ACC112 (cell line): ENCODE data around the gene SCD.

Source experiments
- H2AFZ ChIP-seq: fragments of 200-600 bp; sonication (generic); one replicate; pipeline ENCODE4 v1.6.0; 2017; ENCODE audit warnings: antibody characterized with exemption, low read length; ENCODE audit not compliant: unreplicated experiment
- H3K27ac ChIP-seq: fragments of 200-600 bp; sonication (generic); 2 replicates; pipeline ENCODE4 v1.5.1; 2014; ENCODE audit warnings: low read depth, mild to moderate bottlenecking, antibody characterized with exemption, low read length, moderate library complexity
- H3K27me3 ChIP-seq: fragments of 200-600 bp; sonication (generic); 2 replicates; pipeline ENCODE4 v1.6.1; 2014; ENCODE audit warnings: mild to moderate bottlenecking, antibody characterized with exemption, low read length, moderate library complexity, mixed read lengths; ENCODE audit not compliant: insufficient read depth
- H3K36me3 ChIP-seq: fragments of 200-600 bp; sonication (generic); 2 replicates; pipeline ENCODE4 v1.6.1; 2016; ENCODE audit warnings: mild to moderate bottlenecking, antibody characterized with exemption, low read length, moderate library complexity, mixed read lengths; ENCODE audit not compliant: insufficient read depth
- H3K4me1 ChIP-seq: fragments of 200-600 bp; sonication (generic); one replicate; pipeline ENCODE4 v1.6.1; 2016; ENCODE audit warnings: low read length, mixed read lengths; ENCODE audit not compliant: insufficient read depth, unreplicated experiment, control insufficient read depth
- H3K4me3 ChIP-seq: fragments of 200-600 bp; sonication (generic); 2 replicates; pipeline ENCODE4 v1.5.1; 2014; ENCODE audit warnings: mild to moderate bottlenecking, low read depth, low read length
- H3K79me2 ChIP-seq: fragments of 200-600 bp; sonication (generic); one replicate; pipeline ENCODE4 v1.6.0; 2016; ENCODE audit warnings: low read length; ENCODE audit not compliant: control insufficient read depth, unreplicated experiment, insufficient read depth

The SCD gene

DNA sequence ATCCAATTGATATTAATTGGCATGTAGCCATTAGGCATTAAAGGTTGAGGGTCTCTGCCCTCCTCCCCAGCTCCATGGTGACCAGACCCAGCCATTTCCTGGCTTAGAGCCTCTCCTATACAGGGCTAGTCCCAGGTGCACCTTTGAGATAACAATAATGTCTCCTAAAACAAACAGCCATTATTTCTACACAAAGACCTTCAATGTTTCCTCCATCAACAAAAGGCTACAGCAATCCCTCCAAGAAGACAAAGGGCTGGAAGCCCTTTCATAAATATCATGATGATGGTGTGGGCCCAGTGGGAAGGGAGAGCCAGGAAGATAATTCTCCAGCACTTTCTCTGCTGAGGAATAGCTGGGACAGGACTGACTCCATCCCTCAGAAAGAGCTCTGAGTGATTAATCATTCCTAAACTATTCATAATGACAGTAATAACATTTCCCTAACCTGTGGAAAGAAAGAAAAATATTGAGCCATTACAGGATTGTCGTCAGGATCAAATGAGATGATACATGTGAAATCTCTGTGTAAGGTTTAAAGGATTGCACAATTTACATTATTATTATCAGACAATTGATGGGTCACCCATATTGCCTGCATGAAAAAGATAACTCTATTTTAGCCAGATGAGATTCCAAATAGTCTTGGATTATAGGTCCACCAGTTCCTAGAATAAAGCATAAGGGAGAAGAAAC lies 27.2 kb upstream of the SCD start:
- Histone ChIP-seq H2AFZ (no peak overlapping the region), H3K4me3 (no peak overlapping the region), H3K79me2 (no peaks in the 10 kb centered on the region), H3K4me1 (no peaks in the 10 kb centered on the region), H3K36me3 (no peaks in the 10 kb centered on the region), H3K27ac (no peak overlapping the region), H3K27me3 (peaks cover 59% of the 10 kb centered on the region)

- Histone ChIP-seq H3K4me1 (no peaks in the 10 kb centered on the region), H3K27ac (no peak overlapping the region), H3K36me3 (no peaks in the 10 kb centered on the region), H3K79me2 (no peaks in the 10 kb centered on the region), H2AFZ (no peak overlapping the region), H3K27me3 (peaks cover 78% of the 10 kb centered on the region), H3K4me3 (no peak overlapping the region)
Measured at GRCh38 chr10:100325158-100325557, 21.9 kb upstream of the SCD start.

DNA sequence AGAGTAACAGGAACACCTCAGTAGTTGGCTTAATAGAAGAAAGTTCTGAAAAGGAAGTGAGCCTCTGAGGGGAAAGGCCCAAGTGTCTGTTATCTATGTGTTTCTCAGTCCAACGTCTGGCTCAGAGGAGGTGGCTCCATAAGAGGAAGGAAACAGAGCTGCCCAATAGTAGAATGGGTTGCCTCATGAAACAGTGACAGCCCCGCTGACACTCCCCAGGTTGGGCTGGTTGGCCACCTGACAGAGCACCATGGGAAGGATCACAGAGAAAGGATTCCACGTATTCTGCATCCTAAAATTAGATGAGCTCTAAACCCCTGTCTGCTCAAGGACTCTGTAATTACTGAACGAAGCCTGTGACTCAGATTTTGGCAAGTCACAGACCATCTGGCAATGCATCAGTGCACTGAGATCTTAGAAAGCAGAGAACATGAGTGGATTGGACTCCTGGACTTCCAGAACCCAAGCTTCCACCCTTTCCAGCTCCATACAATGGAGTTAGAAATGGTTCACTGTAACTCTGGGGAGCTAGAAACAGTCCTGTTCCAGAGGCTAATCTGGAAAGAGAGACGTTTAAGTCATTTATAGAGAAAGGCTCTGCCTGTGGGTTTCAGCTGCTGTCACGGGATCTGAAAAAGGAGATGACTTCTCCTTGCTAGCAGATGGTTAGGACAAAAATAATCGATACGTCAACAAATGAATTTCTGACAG lies 19.9 kb upstream of the SCD start:
- Histone ChIP-seq H3K27ac (no peak overlapping the region), H2AFZ (no peak overlapping the region), H3K4me3 (no peak overlapping the region), H3K27me3 (peaks cover 89% of the 10 kb centered on the region), H3K36me3 (no peaks in the 10 kb centered on the region), H3K79me2 (no peaks in the 10 kb centered on the region), H3K4me1 (no peaks in the 10 kb centered on the region)

GRCh38 chr10:100327718-100328009 lies 19.4 kb upstream of the SCD start:
- H3K4me3 ChIP-seq = no peak overlapping the region
- H3K4me1 ChIP-seq = no peaks in the 10 kb centered on the region
- no peaks in the 10 kb centered on the region for H3K79me2 ChIP-seq
- no peaks in the 10 kb centered on the region for H3K36me3 ChIP-seq
- no peak overlapping the region for H3K27ac ChIP-seq
- H2AFZ ChIP-seq = no peak overlapping the region
- H3K27me3 ChIP-seq = peaks cover 90% of the 10 kb centered on the region

DNA sequence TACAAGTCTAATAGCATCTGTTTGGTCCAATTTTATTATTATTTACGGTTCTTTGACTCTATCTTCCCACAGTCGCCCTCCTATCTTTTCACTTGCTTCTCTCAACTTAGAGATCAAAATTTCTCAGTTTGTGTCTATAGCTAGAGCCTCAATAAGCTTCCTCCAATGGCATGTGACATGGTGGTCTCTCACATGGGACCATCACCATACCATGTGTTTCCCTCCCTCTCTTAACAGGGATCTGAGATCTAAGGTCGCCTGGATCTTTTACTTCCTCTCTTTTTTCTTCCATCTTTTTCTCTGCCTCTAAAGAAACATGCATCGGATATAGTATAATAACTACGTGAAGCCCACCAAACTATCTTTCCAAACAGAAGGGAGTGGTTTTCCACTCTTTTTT lies 18.8 kb upstream of the SCD start:
- Histone ChIP-seq H3K79me2 (no peaks in the 10 kb centered on the region), H3K27ac (no peak overlapping the region), H3K4me1 (no peaks in the 10 kb centered on the region), H3K27me3 (peaks cover 93% of the 10 kb centered on the region), H3K36me3 (no peaks in the 10 kb centered on the region), H2AFZ (no peak overlapping the region), H3K4me3 (no peak overlapping the region)

DNA sequence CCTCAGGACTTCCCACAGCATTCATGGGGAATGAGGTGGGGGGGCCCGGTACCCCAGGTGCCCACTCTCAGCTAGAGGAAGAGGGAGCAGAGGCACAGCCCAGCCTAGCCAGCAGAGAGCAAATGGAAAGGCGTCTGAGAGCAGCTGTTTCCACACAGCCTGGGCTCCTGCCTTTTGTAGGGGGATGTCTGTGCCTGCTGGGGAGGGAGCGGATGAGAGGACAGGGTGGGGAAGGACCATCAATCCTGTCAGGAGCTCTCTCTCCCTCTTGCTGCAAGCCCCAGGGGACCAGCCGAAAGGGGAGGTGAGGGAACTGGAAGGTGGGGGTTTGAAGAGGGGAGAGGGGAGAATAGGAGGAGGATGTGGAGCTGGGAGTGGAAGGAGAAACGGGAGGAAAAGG lies 17.0 kb upstream of the SCD start, which contains the start of gene PKD2L1:
Gene PKD2L1, minus strand, starts transcription at position 150 of the 400 bp plus-strand sequence. Its CDS starts 125 bp downstream, at position 25.
- no peaks in the 10 kb centered on the region for H3K36me3 ChIP-seq
- H3K4me3 ChIP-seq = no peak within 1 kb of the TSS
- no peak within 1 kb of the TSS for H2AFZ ChIP-seq
- no peak within 1 kb of the TSS for H3K27ac ChIP-seq
- no peaks in the 10 kb centered on the region for H3K79me2 ChIP-seq
- peaks cover 91% of the 10 kb centered on the region for H3K27me3 ChIP-seq
- H3K4me1 ChIP-seq = no peaks in the 10 kb centered on the region

DNA sequence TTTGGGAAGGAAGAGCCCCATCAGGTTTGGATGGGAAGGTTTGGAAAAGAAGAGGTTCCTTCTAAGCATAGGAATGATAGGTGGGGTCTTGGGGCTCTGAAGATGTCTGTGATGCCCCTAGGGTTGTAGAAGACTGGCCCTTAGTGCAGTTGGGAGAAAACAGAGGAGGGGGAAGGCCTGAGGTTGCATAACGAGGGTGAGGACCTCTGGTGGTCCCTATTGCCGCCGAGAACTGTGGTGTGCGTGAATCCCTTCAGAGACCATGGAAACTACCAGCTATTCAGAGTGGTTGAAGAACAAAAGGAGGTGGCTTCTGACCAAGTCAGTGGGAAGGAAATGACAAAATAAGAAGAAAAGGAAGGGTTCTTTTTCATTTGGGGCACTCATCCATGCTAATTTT lies 13.9 kb upstream of the SCD start:
- Histone ChIP-seq H3K27ac (no peak overlapping the region), H3K36me3 (no peaks in the 10 kb centered on the region), H3K79me2 (no peaks in the 10 kb centered on the region), H2AFZ (no peak overlapping the region), H3K4me3 (no peak overlapping the region), H3K27me3 (peaks cover 67% of the 10 kb centered on the region), H3K4me1 (no peaks in the 10 kb centered on the region)

DNA sequence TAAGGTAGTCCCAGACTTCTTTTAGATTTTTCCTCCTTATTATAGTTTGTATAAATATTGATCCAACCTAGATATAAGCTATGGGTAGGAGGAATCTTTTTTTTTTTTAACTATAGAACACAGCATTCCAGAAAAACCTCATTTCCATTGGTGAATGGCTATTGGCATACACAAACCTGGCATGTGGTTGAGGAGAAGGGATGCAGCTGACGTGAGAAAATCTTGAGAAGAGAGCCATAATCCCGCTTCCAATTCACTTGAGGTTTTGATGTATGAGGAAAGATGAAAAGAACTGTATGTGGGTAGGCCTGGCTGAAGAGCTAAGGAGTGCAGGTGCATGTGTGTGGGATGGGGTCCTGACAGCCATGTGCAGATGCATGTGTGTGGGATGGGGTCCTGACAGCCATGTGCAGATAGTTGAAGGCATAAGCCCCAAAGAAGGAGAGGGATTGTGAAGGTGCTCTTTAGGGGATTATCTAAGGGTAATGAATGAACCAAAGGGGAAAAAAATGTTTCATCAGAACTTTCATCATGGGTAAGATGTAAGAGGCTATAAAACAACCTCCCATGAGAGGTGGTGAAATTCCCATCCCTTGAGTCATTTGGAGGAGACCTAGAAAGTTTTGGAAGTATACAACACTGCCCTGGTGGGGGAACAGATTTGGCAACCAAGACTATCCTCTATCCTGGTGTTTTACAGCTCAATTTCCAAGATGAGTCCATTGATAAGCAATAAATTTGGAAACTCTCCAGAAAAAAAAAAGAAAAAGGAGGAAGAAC lies 13.2 kb upstream of the SCD start:
- H3K27me3 ChIP-seq = peaks cover 60% of the 10 kb centered on the region
- H3K4me3 ChIP-seq = no peak overlapping the region
- no peak overlapping the region for H2AFZ ChIP-seq
- no peaks in the 10 kb centered on the region for H3K4me1 ChIP-seq
- no peaks in the 10 kb centered on the region for H3K79me2 ChIP-seq
- no peak overlapping the region for H3K27ac ChIP-seq
- H3K36me3 ChIP-seq = no peaks in the 10 kb centered on the region

DNA sequence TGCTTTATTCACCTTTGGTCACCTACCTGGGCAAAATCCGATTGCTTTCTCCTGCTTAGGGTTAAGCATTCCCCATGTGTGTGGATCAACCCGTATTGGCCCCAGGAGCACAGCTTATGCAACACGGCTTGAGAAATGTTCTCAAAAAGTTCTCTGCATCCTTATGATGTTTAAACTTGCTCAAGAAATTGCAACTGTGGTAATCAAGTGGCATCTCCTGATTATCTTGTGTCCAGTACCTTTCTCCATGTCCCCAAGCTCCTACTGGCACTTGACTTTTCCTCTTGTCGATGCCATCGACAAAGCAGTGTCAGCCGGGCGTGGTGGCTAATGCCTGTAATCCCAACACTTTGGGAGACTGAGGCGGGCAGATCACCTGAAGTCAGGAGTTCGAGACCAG lies 12.3 kb upstream of the SCD start:
- Histone ChIP-seq H3K27ac (no peak overlapping the region), H3K27me3 (peaks cover 51% of the 10 kb centered on the region), H3K4me3 (no peak overlapping the region), H3K4me1 (no peaks in the 10 kb centered on the region), H3K79me2 (no peaks in the 10 kb centered on the region), H3K36me3 (no peaks in the 10 kb centered on the region), H2AFZ (no peak overlapping the region)

DNA sequence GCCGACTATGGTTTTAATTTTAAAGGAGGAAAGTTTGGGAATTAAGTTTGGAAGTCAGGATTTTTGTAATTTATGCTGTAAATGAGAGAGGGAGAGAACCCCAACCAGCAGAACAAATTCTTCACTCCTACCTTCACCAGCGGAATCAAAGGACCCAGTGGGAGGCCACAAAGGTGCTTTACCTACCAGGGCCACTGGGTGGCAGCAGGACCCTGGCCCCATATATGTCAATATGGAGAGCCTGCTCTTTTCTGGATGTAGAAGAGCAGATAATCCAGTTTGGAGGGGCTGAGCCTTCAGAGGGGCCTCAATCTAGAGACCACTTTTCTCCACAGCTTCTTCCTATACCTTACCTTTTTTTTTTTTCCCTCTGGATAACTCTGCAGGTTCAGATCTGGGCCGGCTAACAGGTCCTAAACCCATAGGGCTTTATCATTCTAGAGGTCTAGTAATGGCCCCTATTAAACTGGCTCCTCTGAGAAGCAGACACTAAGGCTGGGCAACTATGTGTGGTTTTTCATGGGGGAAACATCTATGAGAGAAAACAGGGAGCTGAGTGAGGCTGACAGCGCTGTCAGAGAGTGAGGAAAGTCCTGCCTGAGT lies 8.5 kb upstream of the SCD start:
- Histone ChIP-seq H3K27ac (no peak overlapping the region), H3K4me3 (no peak overlapping the region), H3K4me1 (no peaks in the 10 kb centered on the region), H2AFZ (no peak overlapping the region), H3K79me2 (no peaks in the 10 kb centered on the region), H3K36me3 (no peaks in the 10 kb centered on the region), H3K27me3 (peaks cover 18% of the 10 kb centered on the region)
